ENCODE measurements around the gene KRTAP5-11.

DNA sequence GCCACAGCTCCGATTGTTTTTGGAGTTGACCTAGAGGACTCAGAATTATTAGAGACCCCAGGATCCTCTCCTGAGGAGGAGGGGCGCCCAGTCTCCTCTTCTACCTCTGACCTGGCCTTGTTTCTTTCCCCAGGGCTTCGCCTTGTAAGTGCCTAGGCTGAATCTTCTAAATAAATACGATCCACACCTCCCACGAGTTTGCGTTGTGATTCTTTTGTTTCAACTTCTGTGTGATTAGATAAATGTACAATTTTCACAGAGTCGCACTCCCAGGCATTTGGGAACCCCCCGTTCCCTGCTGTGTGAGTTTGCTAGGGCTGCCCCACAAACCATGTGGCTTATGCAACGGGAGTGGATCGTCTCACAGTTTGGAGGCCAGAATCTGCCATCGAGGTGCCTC is 43.7 kb downstream of the KRTAP5-11 start:
- TF ChIP-seq, protein P1, sequence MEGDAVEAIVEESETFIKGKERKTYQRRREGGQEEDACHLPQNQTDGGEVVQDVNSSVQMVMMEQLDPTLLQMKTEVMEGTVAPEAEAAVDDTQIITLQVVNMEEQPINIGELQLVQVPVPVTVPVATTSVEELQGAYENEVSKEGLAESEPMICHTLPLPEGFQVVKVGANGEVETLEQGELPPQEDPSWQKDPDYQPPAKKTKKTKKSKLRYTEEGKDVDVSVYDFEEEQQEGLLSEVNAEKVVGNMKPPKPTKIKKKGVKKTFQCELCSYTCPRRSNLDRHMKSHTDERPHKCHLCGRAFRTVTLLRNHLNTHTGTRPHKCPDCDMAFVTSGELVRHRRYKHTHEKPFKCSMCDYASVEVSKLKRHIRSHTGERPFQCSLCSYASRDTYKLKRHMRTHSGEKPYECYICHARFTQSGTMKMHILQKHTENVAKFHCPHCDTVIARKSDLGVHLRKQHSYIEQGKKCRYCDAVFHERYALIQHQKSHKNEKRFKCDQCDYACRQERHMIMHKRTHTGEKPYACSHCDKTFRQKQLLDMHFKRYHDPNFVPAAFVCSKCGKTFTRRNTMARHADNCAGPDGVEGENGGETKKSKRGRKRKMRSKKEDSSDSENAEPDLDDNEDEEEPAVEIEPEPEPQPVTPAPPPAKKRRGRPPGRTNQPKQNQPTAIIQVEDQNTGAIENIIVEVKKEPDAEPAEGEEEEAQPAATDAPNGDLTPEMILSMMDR (IDR thresholded peaks at IDR 0.05) = no peak
- no peak for TF ChIP-seq EZH2 (IDR thresholded peaks at IDR 0.05)

All from neural progenitor cell (in vitro differentiated cells).